ENCODE measurements around the gene ZBED5.

- TF ChIP-seq ARNT (IDR thresholded peaks at IDR 0.05) (no peak), BHLHE40 (IDR thresholded peaks at IDR 0.05; ENCODE audit: borderline replicate concordance) (no peak), SUZ12 (IDR thresholded peaks at IDR 0.05) (no peak), FOXA1 (IDR thresholded peaks at IDR 0.05) (no peak)
Measured at GRCh38 chr11:10892250-10892649, 34.4 kb upstream of the ZBED5 start.
